Esophagus squamous epithelium (tissue), 4 donors: ENCODE measurements around the gene TIMM29.

Experiments
- POLR2A ChIP-seq, 4 donors: fragments of 450-650 bp; IDR thresholded peaks; one replicate each; pipeline ENCODE4 v1.6.1; 2017; ENCODE audit warnings: antibody characterized with exemption in 4 of 4, mild to moderate bottlenecking in 4 of 4, moderate library complexity in 3 of 4
- TF ChIP-seq, protein P1 (sequence below), 6 experiments: fragments of 450-650 bp in 4 of 6; fragments of 200-600 bp in 2 of 6; sonication (generic) in 2 of 6; IDR thresholded peaks; one replicate each; pipeline ENCODE4 v1.5.1; 2016 to 2019; ENCODE audit warnings: antibody characterized with exemption in 6 of 6, mild to moderate bottlenecking in 4 of 6, moderate library complexity in 4 of 6

DNA sequence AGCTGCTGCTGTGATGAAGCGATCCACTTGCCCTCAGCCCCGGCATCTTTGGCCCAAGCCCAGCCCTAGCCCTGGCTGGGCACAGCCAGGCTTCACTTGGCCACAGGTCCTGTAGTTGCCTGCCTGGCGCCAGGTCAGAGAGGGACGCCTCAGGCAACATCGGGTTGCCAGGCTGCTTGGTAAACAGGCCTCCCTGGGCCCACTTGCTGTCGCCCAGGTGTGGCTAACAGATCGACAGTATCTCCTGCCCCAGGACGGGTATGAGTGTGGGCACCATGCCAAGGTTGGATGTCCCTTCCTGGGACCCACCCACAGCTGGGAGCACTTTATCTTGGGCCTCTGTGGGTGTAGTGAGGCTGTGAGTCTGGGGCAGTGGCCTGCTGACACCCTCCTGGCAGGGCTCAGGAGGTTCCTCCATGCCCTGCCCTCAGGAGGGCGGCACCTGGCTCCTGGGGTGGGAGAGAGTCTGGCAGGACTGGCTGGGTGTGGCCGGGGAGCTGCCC lies 29.4 kb upstream of the TIMM29 start:
- TF ChIP-seq POLR2A (IDR thresholded peaks at IDR 0.05), result no peak
- TF ChIP-seq, protein P1, sequence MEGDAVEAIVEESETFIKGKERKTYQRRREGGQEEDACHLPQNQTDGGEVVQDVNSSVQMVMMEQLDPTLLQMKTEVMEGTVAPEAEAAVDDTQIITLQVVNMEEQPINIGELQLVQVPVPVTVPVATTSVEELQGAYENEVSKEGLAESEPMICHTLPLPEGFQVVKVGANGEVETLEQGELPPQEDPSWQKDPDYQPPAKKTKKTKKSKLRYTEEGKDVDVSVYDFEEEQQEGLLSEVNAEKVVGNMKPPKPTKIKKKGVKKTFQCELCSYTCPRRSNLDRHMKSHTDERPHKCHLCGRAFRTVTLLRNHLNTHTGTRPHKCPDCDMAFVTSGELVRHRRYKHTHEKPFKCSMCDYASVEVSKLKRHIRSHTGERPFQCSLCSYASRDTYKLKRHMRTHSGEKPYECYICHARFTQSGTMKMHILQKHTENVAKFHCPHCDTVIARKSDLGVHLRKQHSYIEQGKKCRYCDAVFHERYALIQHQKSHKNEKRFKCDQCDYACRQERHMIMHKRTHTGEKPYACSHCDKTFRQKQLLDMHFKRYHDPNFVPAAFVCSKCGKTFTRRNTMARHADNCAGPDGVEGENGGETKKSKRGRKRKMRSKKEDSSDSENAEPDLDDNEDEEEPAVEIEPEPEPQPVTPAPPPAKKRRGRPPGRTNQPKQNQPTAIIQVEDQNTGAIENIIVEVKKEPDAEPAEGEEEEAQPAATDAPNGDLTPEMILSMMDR (IDR thresholded peaks at IDR 0.05), result no peak
